SK-N-SH (cell line): ENCODE measurements around the gene ITGA4. TPM values are rescaled to one million over a fixed set of nuclear protein-coding genes. Genes with fewer than 3 reads are reported as not detected.

Experiments used
- CTCF ChIA-PET: fragments of 300-600, 350-600 bp; formaldehyde crosslinking; extraction: SDS; loops from one replicate; lab custom pipeline; 2021; lab: Yijun Ruan, JAX
- POLR2A ChIA-PET: fragments of 350-600 bp; sonication (Branson Sonifier 250); formaldehyde crosslinking; extraction: SDS; loops from one replicate; lab custom pipeline; 2020; ENCODE audit warnings: antibody characterized with exemption, inconsistent platforms; lab: Yijun Ruan, JAX
- DNase-seq: peaks from one replicate; pipeline ENCODE4 v3.0.0; 2012
- H2AFZ ChIP-seq: fragments of 200-600 bp; sonication (generic); 2 replicates; pipeline ENCODE4 v1.8.1; 2016; ENCODE audit warnings: antibody characterized with exemption, mild to moderate bottlenecking, low read depth
- H3F3A ChIP-seq: fragments of 200-600 bp; sonication (generic); replicated peaks from 2 replicates; pipeline ENCODE3; 2016; ENCODE audit warnings: antibody characterized with exemption, mild to moderate bottlenecking; ENCODE audit not compliant: insufficient read depth
- H3K27ac ChIP-seq, 2 experiments: fragments of 200-500 bp in 1 of 2; fragments of 200-600 bp in 1 of 2; sonication (Bioruptor generic) in 1 of 2; sonication (generic), shearing (Covaris generic) in 1 of 2; 2 replicates each; pipeline versions ENCODE4 v1.5.1 to v1.6.1; 2014 to 2016; ENCODE audit warnings: low read depth in 2 of 2, inconsistent platforms in 1 of 2, low read length in 1 of 2, mild to moderate bottlenecking in 1 of 2, mixed read lengths in 1 of 2
- H3K27me3 ChIP-seq: fragments of 200-600 bp; sonication (generic), shearing (Covaris generic); 2 replicates; pipeline ENCODE4 v1.6.1; 2016; ENCODE audit warnings: mixed run types; ENCODE audit not compliant: insufficient read depth
- H3K36me3 ChIP-seq, 2 experiments: fragments of 200-500 bp in 1 of 2; fragments of 200-600 bp in 1 of 2; sonication (Bioruptor generic) in 1 of 2; sonication (generic) in 1 of 2; replicated peaks in 1 of 2; 2 replicates each; pipeline versions ENCODE3 to v1.5.1; 2014 to 2016; ENCODE audit warnings: low read length in 1 of 2, mild to moderate bottlenecking in 1 of 2; ENCODE audit not compliant: insufficient read depth in 2 of 2, control insufficient read depth in 1 of 2
- H3K4me1 ChIP-seq, 2 experiments: fragments of 200-500 bp in 1 of 2; fragments of 200-600 bp in 1 of 2; sonication (Bioruptor generic) in 1 of 2; sonication (generic), shearing (Covaris generic) in 1 of 2; 2 replicates each; pipeline versions ENCODE4 v1.5.1 to v1.6.1; 2014 to 2016; ENCODE audit warnings: low read depth in 1 of 2, low read length in 1 of 2, mixed run types in 1 of 2; ENCODE audit not compliant: insufficient read depth in 2 of 2, control insufficient read depth in 1 of 2
- H3K4me2 ChIP-seq: fragments of 200-600 bp; sonication (generic), shearing (Covaris generic); 2 replicates; pipeline ENCODE4 v1.6.1; 2017; ENCODE audit warnings: mixed run types
- H3K4me3 ChIP-seq, 2 experiments: fragments of 200-500 bp in 1 of 2; fragments of 200-600 bp in 1 of 2; sonication (Bioruptor generic) in 1 of 2; sonication (generic), shearing (Covaris generic) in 1 of 2; 2 replicates each; pipeline versions ENCODE4 v1.5.1 to v1.8.1; 2014 to 2016; ENCODE audit warnings: low read depth in 2 of 2, inconsistent platforms in 1 of 2, low read length in 1 of 2, mild to moderate bottlenecking in 1 of 2, mixed read lengths in 1 of 2, moderate library complexity in 1 of 2
- H3K79me2 ChIP-seq: fragments of 200-600 bp; sonication (generic); 2 replicates; pipeline ENCODE4 v1.8.1; 2017; ENCODE audit warnings: mild to moderate bottlenecking; ENCODE audit not compliant: insufficient read depth
- H3K9ac ChIP-seq: fragments of 200-600 bp; sonication (generic); 2 replicates; pipeline ENCODE4 v1.6.1; 2017; ENCODE audit warnings: mixed run types
- H3K9me2 ChIP-seq: fragments of 200-600 bp; sonication (generic); 2 replicates; pipeline ENCODE4 v1.6.1; 2017; ENCODE audit warnings: mixed run types
- H3K9me3 ChIP-seq: fragments of 200-600 bp; sonication (generic); 2 replicates; pipeline ENCODE4 v1.6.1; 2017; ENCODE audit warnings: mixed run types, mild to moderate bottlenecking, moderate library complexity
- H4K20me1 ChIP-seq: fragments of 200-600 bp; sonication (generic); 2 replicates; pipeline ENCODE4 v1.6.1; 2017; ENCODE audit warnings: mild to moderate bottlenecking, mixed run types; ENCODE audit not compliant: insufficient read depth
- CHD2 ChIP-seq: fragments of 150-350 bp; IDR thresholded peaks from 2 replicates; pipeline ENCODE4 v1.6.1; 2018; ENCODE audit warnings: low read length; ENCODE audit not compliant: partially characterized antibody
- FOSL2 ChIP-seq: IDR thresholded peaks from 2 replicates; pipeline ENCODE4 v1.4.0; 2012; ENCODE audit warnings: low read depth, mild to moderate bottlenecking, moderate library complexity, borderline replicate concordance
- GABPA ChIP-seq: IDR thresholded peaks from 2 replicates; pipeline ENCODE4 v1.4.0; 2012; ENCODE audit warnings: low read depth, mild to moderate bottlenecking
- JUND ChIP-seq: IDR thresholded peaks from 2 replicates; pipeline ENCODE4 v1.4.0; 2012
- MXI1 ChIP-seq: IDR thresholded peaks from 2 replicates; pipeline ENCODE4 v1.6.1; 2012; ENCODE audit warnings: mild to moderate bottlenecking, low read depth, low read length, improper control_type of control experiment
- NFIC ChIP-seq: IDR thresholded peaks from 2 replicates; pipeline ENCODE4 v1.4.0; 2012; ENCODE audit warnings: borderline replicate concordance
- NRF1 ChIP-seq: IDR thresholded peaks from 2 replicates; pipeline ENCODE4 v1.6.1; 2012; ENCODE audit warnings: low read depth, mild to moderate bottlenecking, low read length
- RAD21 ChIP-seq: IDR thresholded peaks from 2 replicates; pipeline ENCODE4 v1.6.1; 2012; ENCODE audit warnings: mild to moderate bottlenecking, low read length
- RCOR1 ChIP-seq: fragments of 150-350 bp; IDR thresholded peaks from 2 replicates; pipeline ENCODE4 v1.6.1; 2017; ENCODE audit warnings: antibody characterized with exemption, low read length
- RFX5 ChIP-seq: IDR thresholded peaks from 2 replicates; pipeline ENCODE4 v1.6.1; 2012; ENCODE audit warnings: mild to moderate bottlenecking, improper control_type of control experiment, low read length
- RXRA ChIP-seq: IDR thresholded peaks from 2 replicates; pipeline ENCODE4 v1.4.0; 2012; ENCODE audit warnings: low read depth, mild to moderate bottlenecking, borderline replicate concordance
- USF1 ChIP-seq: IDR thresholded peaks from 2 replicates; pipeline ENCODE4 v1.4.0; 2012; ENCODE audit warnings: low read depth, borderline replicate concordance
- USF2 ChIP-seq: fragments of 150-350 bp; IDR thresholded peaks from 2 replicates; pipeline ENCODE4 v1.6.1; 2017; ENCODE audit warnings: antibody characterized with exemption, low read length, low read depth, borderline replicate concordance
- WGBS: methylation state at CpG from one replicate; pipeline ENCODE4 v1.1.6; 2017; ENCODE audit warnings: low lambda C conversion rate; 5-methylcytosine and 5-hydroxymethylcytosine counted together
- polyA plus RNA-seq, 3 experiments: library from polyadenylated mRNA; depleted of rRNA; stranded (reverse); fragments of >200 nt; gene quantifications; 2 replicates each; pipeline ENCODE4 v1.2.3, GENCODE V29; 2012

ITGA4 gene
- polyA plus RNA-seq, 1 of the 3 experiments (the other 2 are of a cell fraction): 10.5 TPM

- Histone ChIP-seq H3K36me3 (peaks cover 6 to 8% of the 10 kb centered on the region in 2 experiments), H4K20me1 (no peaks in the 10 kb centered on the region), H3K27ac (no peak overlapping the region), H3F3A (peaks cover 7% of the 10 kb centered on the region), H3K79me2 (no peaks in the 10 kb centered on the region), H2AFZ (no peak overlapping the region), H3K9me3 (no peaks in the 10 kb centered on the region), H3K4me1 (no peaks in the 10 kb centered on the region), H3K9me2 (peaks cover 2% of the 10 kb centered on the region; the same call in 1 of the 2 replicates), H3K4me3 (no peak overlapping the region), H3K4me2 (no peak overlapping the region), H3K9ac (no peak overlapping the region), H3K27me3 (no peaks in the 10 kb centered on the region)
- ChIA-PET CTCF (interaction anchor here (0.7 to 2.7 kb wide), 5 partner anchors 8 to 241 kb away, joined by 3 to 17 read pairs (median 3); partner anchors contain the start of gene ITGA4), POLR2A (no interaction called here)
- TF ChIP-seq NRF1 (no peak), GABPA (no peak)
- 86% methylated on average over 3 of the region's 3 CpGs for WGBS
- no peak for DNase-seq
Measured at GRCh38 chr2:181474222-181474881, 17.2 kb downstream of the ITGA4 start.

- Histone ChIP-seq H3K4me2 (no peak overlapping the region), H3K9ac (no peak overlapping the region), H3K9me3 (no peaks in the 10 kb centered on the region), H3F3A (no peaks in the 10 kb centered on the region), H2AFZ (no peak overlapping the region), H3K4me1 (no peaks in the 10 kb centered on the region; a peak in 2 of 4 replicates), H3K79me2 (no peaks in the 10 kb centered on the region), H4K20me1 (no peaks in the 10 kb centered on the region), H3K27me3 (no peaks in the 10 kb centered on the region), H3K9me2 (peaks cover 2% of the 10 kb centered on the region; the same call in 1 of the 2 replicates), H3K4me3 (no peak overlapping the region), H3K36me3 (peaks cover 11 to 23% of the 10 kb centered on the region in 2 experiments), H3K27ac (no peak overlapping the region)
- CTCF ChIA-PET: no interaction called here
- WGBS: 84% methylated on average over 2 of the region's 2 CpGs
- no peak for TF ChIP-seq RXRA
- no peak for TF ChIP-seq JUND
- no peak for TF ChIP-seq NFIC
- no peak for TF ChIP-seq CHD2
- no peak for TF ChIP-seq NRF1
- TF ChIP-seq FOSL2: no peak
- no peak for DNase-seq
- POLR2A ChIA-PET: no interaction called here
Measured at GRCh38 chr2:181483211-181483610, 26.0 kb downstream of the ITGA4 start.

GRCh38 chr2:181483876-181484275, 26.7 kb downstream of the ITGA4 start:
- ChIA-PET CTCF (interaction anchor here (0.9 to 2.1 kb wide), 3 partner anchors 17 to 379 kb away, joined by 4 to 6 read pairs (median 4); no protein-coding TSS in a partner anchor), POLR2A (no interaction called here)
- 19% methylated on average over 1 of the region's 1 CpG for WGBS
- Histone ChIP-seq H3K36me3 (peaks cover 11 to 23% of the 10 kb centered on the region in 2 experiments), H2AFZ (no peak overlapping the region), H3F3A (no peaks in the 10 kb centered on the region), H3K79me2 (no peaks in the 10 kb centered on the region), H3K9me2 (no peaks in the 10 kb centered on the region), H3K4me2 (no peak overlapping the region), H3K27ac (no peak overlapping the region), H3K27me3 (no peaks in the 10 kb centered on the region), H3K9ac (no peak overlapping the region), H3K4me3 (no peak overlapping the region), H4K20me1 (no peaks in the 10 kb centered on the region), H3K9me3 (no peaks in the 10 kb centered on the region), H3K4me1 (no peaks in the 10 kb centered on the region; a peak in 2 of 4 replicates)
- TF ChIP-seq RCOR1: no peak
- no peak for TF ChIP-seq RAD21
- TF ChIP-seq MXI1: no peak
- TF ChIP-seq RFX5: no peak
- TF ChIP-seq USF2: no peak
- TF ChIP-seq CHD2: no peak
- no peak for TF ChIP-seq USF1
- no peak for DNase-seq
